Tibial nerve (tissue), 4 donors: ENCODE measurements around the gene CAMK2N1.

Experiments used
- EP300 ChIP-seq, 2 donors: sonication (generic); formaldehyde crosslinking; IDR thresholded peaks; one replicate each; pipeline ENCODE4 v1.6.1; 2017; ENCODE audit warnings: antibody characterized with exemption in 2 of 2, mild to moderate bottlenecking in 1 of 2
- POLR2A ChIP-seq, 2 donors: fragments of 450-650 bp; IDR thresholded peaks; one replicate each; pipeline ENCODE4 v1.6.1; 2017; ENCODE audit warnings: antibody characterized with exemption in 2 of 2, mild to moderate bottlenecking in 2 of 2, moderate library complexity in 2 of 2
- TF ChIP-seq, protein P1 (sequence below), 5 experiments: fragments of 200-600 bp in 3 of 5; fragments of 450-650 bp in 2 of 5; sonication (generic) in 3 of 5; IDR thresholded peaks; one replicate each; pipeline ENCODE4 v1.5.1; 2016 to 2019; ENCODE audit warnings: antibody characterized with exemption in 5 of 5, mild to moderate bottlenecking in 3 of 5, moderate library complexity in 2 of 5

DNA sequence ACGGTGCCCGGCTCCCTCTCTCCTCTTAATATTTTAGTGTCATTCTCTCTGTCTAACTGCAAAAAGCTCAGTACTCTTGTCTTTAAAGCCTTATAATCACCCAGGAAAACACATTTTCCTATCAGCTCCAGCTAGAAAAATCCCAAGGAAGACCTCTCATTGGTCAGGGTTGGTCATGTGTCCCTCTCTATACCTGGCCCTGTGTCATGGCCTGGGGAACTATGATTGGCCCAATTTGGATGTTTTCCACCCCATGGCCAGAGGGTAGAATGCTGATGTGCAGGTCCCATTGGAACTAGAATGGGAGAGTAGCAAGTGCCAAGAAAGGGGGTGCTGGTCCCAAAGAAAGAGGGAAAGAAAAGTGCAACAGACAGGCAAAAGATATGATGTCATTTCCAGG is 27.3 kb downstream of the CAMK2N1 start:
- TF ChIP-seq, protein P1, sequence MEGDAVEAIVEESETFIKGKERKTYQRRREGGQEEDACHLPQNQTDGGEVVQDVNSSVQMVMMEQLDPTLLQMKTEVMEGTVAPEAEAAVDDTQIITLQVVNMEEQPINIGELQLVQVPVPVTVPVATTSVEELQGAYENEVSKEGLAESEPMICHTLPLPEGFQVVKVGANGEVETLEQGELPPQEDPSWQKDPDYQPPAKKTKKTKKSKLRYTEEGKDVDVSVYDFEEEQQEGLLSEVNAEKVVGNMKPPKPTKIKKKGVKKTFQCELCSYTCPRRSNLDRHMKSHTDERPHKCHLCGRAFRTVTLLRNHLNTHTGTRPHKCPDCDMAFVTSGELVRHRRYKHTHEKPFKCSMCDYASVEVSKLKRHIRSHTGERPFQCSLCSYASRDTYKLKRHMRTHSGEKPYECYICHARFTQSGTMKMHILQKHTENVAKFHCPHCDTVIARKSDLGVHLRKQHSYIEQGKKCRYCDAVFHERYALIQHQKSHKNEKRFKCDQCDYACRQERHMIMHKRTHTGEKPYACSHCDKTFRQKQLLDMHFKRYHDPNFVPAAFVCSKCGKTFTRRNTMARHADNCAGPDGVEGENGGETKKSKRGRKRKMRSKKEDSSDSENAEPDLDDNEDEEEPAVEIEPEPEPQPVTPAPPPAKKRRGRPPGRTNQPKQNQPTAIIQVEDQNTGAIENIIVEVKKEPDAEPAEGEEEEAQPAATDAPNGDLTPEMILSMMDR (IDR thresholded peaks at IDR 0.05) = no peak
- TF ChIP-seq EP300 (IDR thresholded peaks at IDR 0.05) = no peak
- no peak for TF ChIP-seq POLR2A (IDR thresholded peaks at IDR 0.05)
